Ishikawa (cell line): ENCODE data around the gene SOST.
A peak's percentile ranks its signal among the peaks of the same experiment; 100 is the strongest.

Experiments used
- CEBPB ChIP-seq: IDR thresholded peaks from 2 replicates; pipeline ENCODE4 v1.6.1; 2012
- CREB1 ChIP-seq: IDR thresholded peaks from 2 replicates; pipeline ENCODE4 v1.6.1; 2012; ENCODE audit warnings: low read depth
- EGR1 ChIP-seq: IDR thresholded peaks from 2 replicates; pipeline ENCODE4 v1.6.1; 2012
- EP300 ChIP-seq: IDR thresholded peaks from 2 replicates; pipeline ENCODE4 v1.6.1; 2012; ENCODE audit warnings: borderline replicate concordance
- FOXM1 ChIP-seq: IDR thresholded peaks from 2 replicates; pipeline ENCODE4 v1.6.1; 2012; ENCODE audit warnings: low read depth, borderline replicate concordance
- MAX ChIP-seq: IDR thresholded peaks from 2 replicates; pipeline ENCODE4 v1.6.1; 2012
- NFIC ChIP-seq: IDR thresholded peaks from 2 replicates; pipeline ENCODE4 v1.6.1; 2012
- RAD21 ChIP-seq: IDR thresholded peaks from 2 replicates; pipeline ENCODE4 v1.6.1; 2012; ENCODE audit warnings: low read depth
- REST ChIP-seq: IDR thresholded peaks from 2 replicates; pipeline ENCODE4 v1.6.1; 2012; ENCODE audit warnings: low read depth, mild to moderate bottlenecking
- TAF1 ChIP-seq: IDR thresholded peaks from 2 replicates; pipeline ENCODE4 v1.6.1; 2012; ENCODE audit warnings: low read depth, mild to moderate bottlenecking
- TCF12 ChIP-seq: IDR thresholded peaks from 2 replicates; pipeline ENCODE4 v1.6.1; 2012; ENCODE audit warnings: low read depth
- TEAD4 ChIP-seq: IDR thresholded peaks from 2 replicates; pipeline ENCODE4 v1.6.1; 2012
- USF1 ChIP-seq: IDR thresholded peaks from 2 replicates; pipeline ENCODE4 v1.6.1; 2012
- YY1 ChIP-seq: IDR thresholded peaks from 2 replicates; pipeline ENCODE4 v1.6.1; 2012; ENCODE audit warnings: low read depth
- ZBTB7A ChIP-seq: IDR thresholded peaks from 2 replicates; pipeline ENCODE4 v1.6.1; 2012; ENCODE audit warnings: low read depth

Gene SOST

GRCh38 chr17:43766413-43767052 is 7.9 kb upstream of the SOST start:
- TF ChIP-seq CREB1, result no peak
- peak; percentile 50; the same call in 1 of the 2 replicates for TF ChIP-seq RAD21
- peak; percentile 33; the same call in 1 of the 2 replicates for TF ChIP-seq TEAD4

- TF ChIP-seq TCF12 (no peak; the same call in 1 of the 2 replicates), FOXM1 (peak; percentile 61; the same call in 1 of the 2 replicates), NFIC (no peak), REST (no peak), CEBPB (no peak), MAX (0 out of 2 replicates have a peak, but pooled peaks have one; percentile 33), EP300 (no peak; the same call in 1 of the 2 replicates), ZBTB7A (no peak), TEAD4 (peak; percentile 29; the same call in 1 of the 2 replicates), USF1 (no peak), TAF1 (no peak), RAD21 (peak; percentile 100), YY1 (peak; percentile 46), CREB1 (no peak), EGR1 (no peak)
Observed at GRCh38 chr17:43760254-43760852, 1.8 kb upstream of the SOST start.

- TF ChIP-seq TAF1, result no peak
- no peak for TF ChIP-seq RAD21
- no peak for TF ChIP-seq CREB1
- TF ChIP-seq EGR1, result no peak
Observed at GRCh38 chr17:43759836-43760235, 1.2 kb upstream of the SOST start.

- TF ChIP-seq CEBPB (no peak), RAD21 (no peak)
Observed at GRCh38 chr17:43758086-43758485, 505 bp downstream of the SOST start.

GRCh38 chr17:43757171-43757660 is 1.4 kb downstream of the SOST start:
- TF ChIP-seq TAF1 (no peak), CREB1 (no peak), TEAD4 (no peak), EGR1 (no peak), CEBPB (no peak), TCF12 (no peak), NFIC (no peak), YY1 (no peak), MAX (no peak), FOXM1 (no peak)

- TF ChIP-seq RAD21 (no peak), EP300 (no peak), ZBTB7A (no peak), MAX (no peak), TEAD4 (no peak), NFIC (no peak), EGR1 (no peak), REST (no peak), USF1 (no peak), FOXM1 (no peak), YY1 (no peak), CEBPB (no peak), TAF1 (no peak), CREB1 (no peak), TCF12 (no peak)
Observed at GRCh38 chr17:43756201-43756600, 2.4 kb downstream of the SOST start.
